Hepatocyte (in vitro differentiated cells): ENCODE measurements around the gene ZNF558.
"Not testable (repeated sequence)": the region's sequence is repeated elsewhere in the genome, so short reads cannot be mapped to it uniquely, and the experiment has no call there.

Experiments
- EZH2 ChIP-seq: fragments of 200-600 bp; sonication (generic); IDR thresholded peaks from 2 replicates; pipeline ENCODE4 v1.6.1; 2016; ENCODE audit warnings: antibody characterized with exemption, mild to moderate bottlenecking, borderline replicate concordance
- EZH2phosphoT487 ChIP-seq: fragments of 200-600 bp; sonication (generic); IDR thresholded peaks from one replicate; pipeline ENCODE4 v1.6.1; 2018; ENCODE audit warnings: antibody characterized with exemption, mild to moderate bottlenecking, low read depth, moderate library complexity; ENCODE audit not compliant: unreplicated experiment, severe bottlenecking
- TF ChIP-seq, protein P1 (sequence below): fragments of 200-600 bp; sonication (generic); IDR thresholded peaks from 2 replicates; pipeline ENCODE4 v1.5.1; 2016; ENCODE audit warnings: antibody characterized with exemption, mild to moderate bottlenecking; ENCODE audit not compliant: poor library complexity

DNA sequence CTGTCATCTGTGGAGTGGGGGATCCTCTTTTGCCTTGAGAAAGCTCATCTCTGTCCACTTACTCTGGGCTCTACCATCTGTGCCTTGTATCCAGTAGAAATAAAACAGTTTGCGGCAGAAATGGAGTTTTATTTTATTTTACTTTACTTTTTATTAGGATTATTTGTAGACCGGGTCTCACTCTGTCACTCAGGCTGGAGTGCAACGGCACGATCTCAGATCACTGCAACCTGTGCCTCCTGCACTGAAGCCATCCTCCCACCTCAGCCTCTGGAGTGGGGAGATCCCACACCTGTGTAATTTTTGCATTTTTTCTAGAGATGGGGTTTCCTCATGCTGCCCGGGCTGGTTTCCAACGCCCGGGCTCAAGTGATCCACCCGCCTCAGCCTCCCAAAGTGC, 62.8 kb downstream of the ZNF558 start:
- TF ChIP-seq, protein P1, sequence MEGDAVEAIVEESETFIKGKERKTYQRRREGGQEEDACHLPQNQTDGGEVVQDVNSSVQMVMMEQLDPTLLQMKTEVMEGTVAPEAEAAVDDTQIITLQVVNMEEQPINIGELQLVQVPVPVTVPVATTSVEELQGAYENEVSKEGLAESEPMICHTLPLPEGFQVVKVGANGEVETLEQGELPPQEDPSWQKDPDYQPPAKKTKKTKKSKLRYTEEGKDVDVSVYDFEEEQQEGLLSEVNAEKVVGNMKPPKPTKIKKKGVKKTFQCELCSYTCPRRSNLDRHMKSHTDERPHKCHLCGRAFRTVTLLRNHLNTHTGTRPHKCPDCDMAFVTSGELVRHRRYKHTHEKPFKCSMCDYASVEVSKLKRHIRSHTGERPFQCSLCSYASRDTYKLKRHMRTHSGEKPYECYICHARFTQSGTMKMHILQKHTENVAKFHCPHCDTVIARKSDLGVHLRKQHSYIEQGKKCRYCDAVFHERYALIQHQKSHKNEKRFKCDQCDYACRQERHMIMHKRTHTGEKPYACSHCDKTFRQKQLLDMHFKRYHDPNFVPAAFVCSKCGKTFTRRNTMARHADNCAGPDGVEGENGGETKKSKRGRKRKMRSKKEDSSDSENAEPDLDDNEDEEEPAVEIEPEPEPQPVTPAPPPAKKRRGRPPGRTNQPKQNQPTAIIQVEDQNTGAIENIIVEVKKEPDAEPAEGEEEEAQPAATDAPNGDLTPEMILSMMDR, result not testable (repeated sequence)
- TF ChIP-seq EZH2, EZH2phosphoT487: not testable (repeated sequence)
